Dedifferentiated amniotic fluid mesenchymal stem cell (primary cell): Measurements from ENCODE around the gene BHLHA15.
"Not testable (repeated sequence)": the region's sequence is repeated elsewhere in the genome, so short reads cannot be mapped to it uniquely, and the experiment has no call there.

Source experiments
- DNase-seq: peaks from one replicate; pipeline ENCODE4 v3.0.0-alpha.2; 2016; ENCODE audit errors: extremely low spot score

BHLHA15 gene

GRCh38 chr7:98210513-98211220 is 572 bp upstream of the BHLHA15 start:
- DNase-seq: no peak

GRCh38 chr7:98211676-98212531 is 665 bp downstream of the BHLHA15 start:
- DNase-seq: no peak

DNA sequence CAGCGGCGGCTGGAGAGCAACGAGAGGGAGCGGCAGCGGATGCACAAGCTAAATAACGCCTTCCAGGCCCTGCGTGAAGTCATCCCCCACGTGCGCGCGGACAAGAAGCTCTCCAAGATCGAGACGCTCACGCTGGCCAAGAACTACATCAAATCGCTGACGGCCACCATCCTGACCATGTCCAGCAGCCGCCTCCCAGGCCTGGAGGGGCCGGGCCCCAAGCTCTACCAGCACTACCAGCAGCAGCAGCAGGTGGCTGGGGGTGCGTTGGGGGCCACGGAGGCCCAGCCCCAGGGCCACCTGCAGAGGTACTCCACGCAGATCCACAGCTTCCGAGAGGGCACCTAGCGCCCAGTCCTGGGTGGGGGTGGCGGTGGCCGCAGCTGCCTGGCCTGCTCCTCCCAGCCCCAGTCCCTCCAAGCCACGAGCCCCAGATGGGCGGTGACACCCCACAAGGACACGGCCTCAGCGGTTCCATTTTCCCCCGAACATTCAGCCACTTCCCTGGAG is 1.3 kb downstream of the BHLHA15 start:
- no peak for DNase-seq

- DNase-seq: no peak
Observed at GRCh38 chr7:98213296-98213887, 2.2 kb downstream of the BHLHA15 start.

DNA sequence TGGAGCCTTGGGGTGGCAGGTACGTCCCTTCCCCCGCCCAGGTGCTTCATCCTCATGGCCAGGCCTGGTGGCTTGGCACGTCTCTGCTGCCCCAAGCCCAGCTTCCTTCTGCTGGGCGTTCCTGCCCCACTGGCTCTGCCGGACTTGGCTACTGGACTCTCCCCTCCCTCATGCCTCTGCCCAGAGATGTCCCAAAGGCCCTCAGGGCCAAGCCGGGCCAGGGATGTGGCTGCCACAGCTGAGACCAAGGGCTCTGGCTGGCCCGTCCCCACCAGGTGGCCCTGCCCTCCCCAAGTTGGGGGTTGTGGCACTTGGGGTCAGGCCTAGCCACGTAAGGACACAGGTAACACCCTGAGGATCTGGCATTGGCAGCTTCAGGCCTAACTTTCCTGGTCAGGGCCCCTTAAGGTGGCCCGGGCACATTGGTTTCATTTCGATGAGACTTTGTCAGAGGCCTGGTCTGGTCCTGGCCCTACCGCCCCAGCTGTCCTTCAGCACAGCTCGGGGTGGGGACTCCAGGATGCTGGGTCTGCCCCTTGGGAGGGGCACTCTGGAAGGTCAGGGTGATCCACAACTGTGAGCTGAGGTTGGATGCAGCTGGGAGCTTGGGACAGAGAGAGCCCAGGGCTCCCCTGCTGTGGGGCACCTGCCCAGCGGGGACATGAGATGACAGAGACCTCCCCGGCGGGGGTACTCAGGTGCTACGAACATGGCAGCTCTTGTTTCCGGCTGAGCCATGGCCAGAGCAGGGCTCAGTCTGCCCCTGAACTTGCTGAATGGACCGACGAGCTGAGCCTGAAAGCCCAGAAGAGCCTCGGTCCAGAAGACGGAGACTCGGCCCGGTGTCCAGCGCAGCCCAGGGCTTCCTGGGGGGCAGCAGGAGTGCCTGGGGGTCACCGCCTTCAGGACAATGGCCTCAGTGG is 2.9 kb downstream of the BHLHA15 start:
- DNase-seq: no peak

- no peak for DNase-seq
Observed at GRCh38 chr7:98214811-98215321, 3.6 kb downstream of the BHLHA15 start.

DNA sequence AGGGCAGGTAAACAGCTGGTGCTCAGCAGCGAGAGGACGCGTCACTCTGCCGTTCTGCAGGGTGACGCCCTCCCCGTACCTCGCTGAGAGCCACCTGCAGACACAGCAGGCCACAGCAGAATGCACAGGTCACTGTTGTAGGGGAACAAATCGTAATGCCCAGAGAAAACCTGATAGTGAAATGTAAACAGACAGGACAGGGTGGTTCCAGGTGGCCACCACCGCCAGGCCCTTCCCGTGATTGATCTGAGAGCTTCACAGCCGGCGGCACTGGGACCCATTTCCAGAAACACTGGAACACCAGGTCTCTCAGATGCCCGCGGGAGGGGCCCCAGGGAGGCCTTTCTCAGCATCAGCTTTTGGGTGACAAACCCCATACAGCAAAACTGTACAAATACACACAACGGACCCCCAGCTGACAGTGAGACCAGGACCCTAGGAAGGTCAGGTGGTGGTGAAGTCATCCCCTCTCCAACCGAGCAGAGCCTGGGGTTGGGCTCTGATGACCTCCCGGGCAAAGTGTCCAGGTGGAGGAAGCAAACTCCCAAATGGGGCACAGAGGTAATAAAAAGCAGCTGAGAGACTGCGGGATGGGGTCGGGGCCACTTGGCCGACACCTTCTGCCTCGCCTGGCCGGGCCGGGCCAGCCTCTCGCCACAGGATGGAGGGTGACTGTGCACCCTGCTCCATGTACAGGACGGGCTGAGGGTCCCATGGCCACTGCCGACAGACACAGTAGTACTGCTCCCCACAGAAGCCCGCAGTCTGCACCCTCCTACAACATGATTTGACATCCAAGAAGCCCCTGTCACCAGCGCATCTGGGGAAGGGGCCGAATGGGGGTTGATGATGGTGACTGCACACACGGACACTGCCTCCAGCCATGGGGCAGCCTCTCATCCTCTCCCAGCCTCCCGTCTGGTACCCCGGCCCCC is 4.6 kb downstream of the BHLHA15 start:
- no peak for DNase-seq

- no peak for DNase-seq
Observed at GRCh38 chr7:98216941-98217622, 5.8 kb downstream of the BHLHA15 start.

- DNase-seq: no peak
Observed at GRCh38 chr7:98217623-98218582, 6.7 kb downstream of the BHLHA15 start.

GRCh38 chr7:98219382-98219781 is 8.1 kb downstream of the BHLHA15 start:
- DNase-seq: not testable (repeated sequence)

- DNase-seq: no peak
Observed at GRCh38 chr7:98221611-98222532, 10.6 kb downstream of the BHLHA15 start.

DNA sequence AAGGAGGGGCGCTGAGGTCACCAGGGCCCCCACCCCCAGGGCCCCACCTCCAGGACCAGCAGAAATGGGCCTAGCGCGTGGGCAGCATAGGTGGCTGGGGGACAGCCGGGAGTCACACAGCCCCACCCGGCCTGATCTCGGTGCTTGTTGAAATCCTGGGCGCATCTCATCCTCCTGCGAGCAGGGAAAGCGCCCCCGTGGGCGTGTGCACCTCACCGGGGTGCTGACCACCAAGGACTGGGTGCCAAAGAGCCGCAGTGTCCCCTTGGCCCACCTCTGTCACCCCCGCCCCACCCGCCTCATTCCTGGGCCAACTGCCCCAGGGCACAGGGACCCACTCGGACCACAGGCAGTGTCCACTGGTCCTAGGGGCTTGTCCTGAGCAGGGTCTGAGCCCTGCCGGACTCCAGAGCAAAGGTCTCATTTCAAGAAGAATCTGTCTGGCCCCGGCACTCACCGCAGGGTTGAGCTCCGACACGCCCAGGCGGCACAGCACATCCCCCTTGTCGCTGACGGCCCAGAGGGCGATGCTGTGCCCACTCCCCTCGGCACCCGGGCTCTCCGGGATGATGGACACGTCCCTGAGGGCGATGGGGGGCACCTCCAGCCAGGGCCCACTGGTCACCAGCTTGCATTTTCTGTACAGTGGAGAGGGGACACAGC is 11.4 kb downstream of the BHLHA15 start:
- DNase-seq: no peak

DNA sequence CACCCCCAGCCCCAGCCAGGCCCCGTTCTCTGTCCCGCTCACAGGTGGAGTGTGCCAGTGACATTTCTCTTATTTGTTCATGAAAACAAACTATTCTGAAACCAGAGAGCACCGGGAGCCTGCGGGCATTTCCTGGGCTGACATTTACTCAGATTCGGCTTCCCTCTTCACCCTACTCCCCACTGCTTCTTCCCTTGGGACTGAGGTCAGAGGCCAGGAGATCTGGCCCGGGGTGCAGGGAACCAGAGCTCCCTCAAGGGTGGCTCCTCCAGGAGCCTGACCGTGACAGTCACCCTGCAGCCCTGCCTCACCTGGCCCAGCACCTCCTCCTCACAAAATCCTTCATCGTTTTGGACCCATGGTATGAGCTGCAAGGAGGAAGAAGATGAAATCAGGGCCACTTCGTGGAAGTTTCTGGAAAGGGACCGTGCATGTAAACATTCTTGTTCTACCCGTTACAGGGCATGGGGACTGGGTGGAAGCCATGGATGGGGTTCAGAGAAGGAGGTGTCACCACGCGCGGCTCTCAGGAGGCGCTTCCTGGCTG is 12.2 kb downstream of the BHLHA15 start:
- DNase-seq: no peak

- DNase-seq: no peak
Observed at GRCh38 chr7:98223898-98224700, 12.9 kb downstream of the BHLHA15 start.

DNA sequence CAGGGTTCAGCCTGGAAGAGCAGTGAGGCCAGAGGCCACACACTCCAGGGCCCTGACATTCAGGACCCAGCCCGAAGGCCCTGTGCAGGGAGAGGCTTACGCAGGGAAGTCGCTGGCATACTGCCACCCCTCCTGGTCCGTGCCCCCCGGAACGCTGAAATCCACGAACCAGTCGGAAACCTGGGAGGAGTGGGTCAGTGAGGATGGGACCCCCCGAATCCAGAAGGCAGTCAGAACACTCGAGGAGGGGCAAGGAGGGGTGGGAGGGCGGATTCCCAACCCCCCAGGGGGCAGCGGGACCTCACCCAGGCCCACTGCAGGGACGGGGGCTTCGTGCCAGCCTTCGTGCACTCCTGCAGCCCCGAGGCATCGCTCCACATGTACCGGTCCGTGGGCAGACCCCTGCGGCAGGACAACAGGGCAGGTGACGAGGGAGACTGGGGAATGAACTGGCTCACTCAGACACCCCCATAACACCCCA is 13.5 kb downstream of the BHLHA15 start:
- no peak for DNase-seq
